Measurements from ENCODE around the gene HIRA. TPM values are rescaled to one million over a fixed set of nuclear protein-coding genes. Genes with fewer than 3 reads are reported as not detected.
A peak's percentile ranks its signal among the peaks of the same experiment; 100 is the strongest.

Gene HIRA
- polyA plus RNA-seq, 2 donors: 4.5 to 11.5 TPM

- peaks cover 5 to 8% of the 10 kb centered on the region in 2 donors for H3K4me1 ChIP-seq (ENCODE audit: control insufficient read depth in 2 of 2, insufficient read depth in 2 of 2, low read length in 1 of 2)
- H3K36me3 ChIP-seq (ENCODE audit: control insufficient read depth in 2 of 2, insufficient read depth in 2 of 2, low read length in 1 of 2): no peaks in the 10 kb centered on the region
- 36 to 49% methylated on average over 5 of the region's 5 CpGs for whole genome bisulfite sequencing, 2 donors
These were observed 144.3 kb downstream of the HIRA start for GRCh38 chr22:19287076-19287707.

GRCh38 chr22:19285831-19286230, 145.7 kb downstream of the HIRA start:
- 41 to 54% methylated on average over 1 of the region's 1 CpG for WGBS, 2 donors
- Histone ChIP-seq H3K9me3 (ENCODE audit: control insufficient read depth in 2 of 2, insufficient read depth in 1 of 2, low read depth in 1 of 2, low read length in 1 of 2) (no peaks in the 10 kb centered on the region), H3K36me3 (ENCODE audit: control insufficient read depth in 2 of 2, insufficient read depth in 2 of 2, low read length in 1 of 2) (no peaks in the 10 kb centered on the region), H3K4me3 (ENCODE audit: low read depth in 1 of 2, low read length in 2 of 2) (no peak overlapping the region), H3K27me3 (ENCODE audit: control insufficient read depth in 1 of 2, insufficient read depth in 2 of 2, low read length in 2 of 2) (no peaks in the 10 kb centered on the region), H3K27ac (ENCODE audit: low read depth in 2 of 2, low read length in 1 of 2) (no peak overlapping the region), H3K4me1 (ENCODE audit: control insufficient read depth in 2 of 2, insufficient read depth in 2 of 2, low read length in 1 of 2) (peaks cover 4 to 7% of the 10 kb centered on the region in 2 donors)

More at GRCh38 chr22:19287076-19287707, 144.3 kb downstream of the HIRA start:
- Histone ChIP-seq H3K4me3 (ENCODE audit: low read depth in 1 of 2, low read length in 2 of 2) (no peak overlapping the region), H3K27me3 (ENCODE audit: control insufficient read depth in 1 of 2, insufficient read depth in 2 of 2, low read length in 2 of 2) (no peaks in the 10 kb centered on the region), H3K9me3 (ENCODE audit: control insufficient read depth in 2 of 2, insufficient read depth in 1 of 2, low read depth in 1 of 2, low read length in 1 of 2) (no peaks in the 10 kb centered on the region), H3K27ac (ENCODE audit: low read depth in 2 of 2, low read length in 1 of 2) (peak overlapping the region in 1 of 2 donors; percentile 45)

Other genes starting within 250 kb of the HIRA start
- 1 to 10 TPM; 2.8 to 4.0 TPM for gene CLTCL1, start 140.0 kb downstream of the HIRA start, polyA plus RNA-seq
- 10 to 100 TPM; 27.9 to 46.2 TPM for gene MRPL40, start 812 bp upstream of the HIRA start, polyA plus RNA-seq
- gene C22orf39, start 16.0 kb upstream of the HIRA start, polyA plus RNA-seq: 10 to 100 TPM; 17.4 to 19.1 TPM
- gene UFD1, start 47.5 kb upstream of the HIRA start, polyA plus RNA-seq: 10 to 100 TPM; 59.7 to 78.3 TPM
- 10 to 100 TPM in 1 of 2 donors, 1 to 10 TPM in 1; 9.6 to 12.1 TPM for gene CDC45, start 48.2 kb upstream of the HIRA start, polyA plus RNA-seq
- gene CLDN5, start 92.7 kb upstream of the HIRA start, polyA plus RNA-seq: 10 to 100 TPM in 1 of 2 donors, 1 to 10 TPM in 1; 8.5 to 48.3 TPM